NCI-H748 (cell line): Measurements from ENCODE around the gene CHST6.
"Not testable (repeated sequence)": the region's sequence is repeated elsewhere in the genome, so short reads cannot be mapped to it uniquely, and the experiment has no call there.

Experiments used
- DNase-seq: peaks from one replicate; lab custom pipeline; 2025; ENCODE audit not compliant: unreplicated experiment; lab: John Stamatoyannopoulos, UW

Gene CHST6

DNA sequence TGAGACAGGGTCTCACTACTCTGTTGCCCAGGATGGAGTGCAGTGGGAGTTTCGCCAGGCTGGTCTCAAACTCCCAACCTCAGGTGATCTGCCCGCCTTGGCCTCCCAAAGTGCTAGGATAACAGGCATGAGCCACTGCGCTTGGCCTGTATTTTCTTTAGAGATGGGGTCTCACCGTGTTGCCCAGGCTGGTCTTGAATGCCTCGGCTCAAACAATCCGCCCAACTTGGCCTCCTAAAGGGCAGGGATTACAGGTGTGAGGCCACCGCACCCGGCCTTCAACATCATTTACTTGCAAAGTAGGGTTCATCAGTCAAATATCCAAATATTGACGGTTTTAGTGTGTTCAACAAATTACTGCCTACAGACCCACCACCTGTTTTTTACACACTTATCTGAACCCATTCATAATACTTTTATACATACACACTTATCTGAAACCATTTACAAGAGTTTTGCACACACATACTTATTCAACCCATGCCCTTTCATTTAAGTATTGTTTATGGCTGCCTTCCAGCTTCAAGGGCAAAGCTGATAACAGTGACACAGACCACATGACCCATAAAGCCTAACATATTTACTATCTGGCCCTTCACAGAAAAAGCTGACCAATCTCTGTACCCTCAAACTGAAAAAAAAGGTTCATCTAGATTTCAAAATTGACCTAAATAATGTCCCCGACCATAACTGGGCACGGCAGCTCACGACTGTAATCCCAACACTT is 42.6 kb downstream of the CHST6 start:
- no peak for DNase-seq

GRCh38 chr16:75446416-75446815 is 48.8 kb downstream of the CHST6 start:
- no peak for DNase-seq

DNA sequence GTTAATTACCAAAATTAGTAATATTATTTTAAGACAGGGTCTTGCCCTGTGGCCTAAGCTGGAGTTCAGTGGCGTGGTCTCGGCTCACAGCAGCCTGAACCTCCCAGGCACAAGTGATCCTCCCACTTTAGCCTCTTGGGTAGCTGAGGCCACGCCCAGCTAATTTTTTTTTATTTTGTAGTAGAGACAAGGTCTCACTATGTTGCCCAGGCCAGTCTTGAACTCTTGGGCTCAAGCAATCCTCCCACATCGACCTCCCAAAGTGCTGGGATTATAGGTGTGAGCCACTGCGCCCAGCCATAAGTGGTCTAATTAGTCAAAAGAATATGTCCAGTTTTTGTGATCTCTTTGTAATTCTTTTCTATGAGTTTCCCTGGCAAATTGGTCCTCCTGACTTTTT is 49.9 kb downstream of the CHST6 start:
- no peak for DNase-seq

- no peak for DNase-seq
These were observed 51.9 kb downstream of the CHST6 start for GRCh38 chr16:75443298-75443697.

DNA sequence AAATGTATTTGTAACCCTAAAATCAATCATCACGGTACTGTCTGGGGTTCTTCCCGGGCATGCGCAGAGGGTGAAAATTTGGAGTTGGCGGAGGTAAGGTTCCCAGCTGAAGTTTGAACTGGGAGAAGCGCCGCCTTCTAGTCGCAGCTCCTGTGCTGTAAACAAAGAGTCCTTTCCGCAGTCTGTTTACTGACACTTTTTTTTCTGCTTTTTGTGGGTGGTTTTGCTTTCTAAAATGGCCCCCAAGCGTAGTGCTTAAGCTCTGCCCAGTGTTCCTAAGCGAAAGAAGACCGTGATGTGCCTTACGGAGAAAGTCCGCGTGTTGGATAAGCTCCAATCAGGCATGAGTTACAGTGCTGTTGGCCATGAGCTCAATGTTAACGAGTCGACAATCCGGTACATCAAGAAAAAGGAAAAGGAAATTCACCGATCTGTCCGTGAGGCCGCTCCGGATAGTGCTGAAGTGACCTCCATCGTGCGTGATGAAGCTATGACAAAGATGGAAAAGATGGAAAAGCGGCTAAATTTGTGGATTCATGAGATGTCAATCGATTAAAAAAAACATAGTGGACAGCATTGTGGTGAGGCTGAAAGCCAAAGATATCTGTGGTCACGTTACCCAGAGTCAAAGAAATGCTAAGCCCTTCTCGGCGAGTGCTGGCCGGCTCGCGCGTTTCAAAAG is 61.4 kb downstream of the CHST6 start:
- peak; percentile 90 for DNase-seq

DNA sequence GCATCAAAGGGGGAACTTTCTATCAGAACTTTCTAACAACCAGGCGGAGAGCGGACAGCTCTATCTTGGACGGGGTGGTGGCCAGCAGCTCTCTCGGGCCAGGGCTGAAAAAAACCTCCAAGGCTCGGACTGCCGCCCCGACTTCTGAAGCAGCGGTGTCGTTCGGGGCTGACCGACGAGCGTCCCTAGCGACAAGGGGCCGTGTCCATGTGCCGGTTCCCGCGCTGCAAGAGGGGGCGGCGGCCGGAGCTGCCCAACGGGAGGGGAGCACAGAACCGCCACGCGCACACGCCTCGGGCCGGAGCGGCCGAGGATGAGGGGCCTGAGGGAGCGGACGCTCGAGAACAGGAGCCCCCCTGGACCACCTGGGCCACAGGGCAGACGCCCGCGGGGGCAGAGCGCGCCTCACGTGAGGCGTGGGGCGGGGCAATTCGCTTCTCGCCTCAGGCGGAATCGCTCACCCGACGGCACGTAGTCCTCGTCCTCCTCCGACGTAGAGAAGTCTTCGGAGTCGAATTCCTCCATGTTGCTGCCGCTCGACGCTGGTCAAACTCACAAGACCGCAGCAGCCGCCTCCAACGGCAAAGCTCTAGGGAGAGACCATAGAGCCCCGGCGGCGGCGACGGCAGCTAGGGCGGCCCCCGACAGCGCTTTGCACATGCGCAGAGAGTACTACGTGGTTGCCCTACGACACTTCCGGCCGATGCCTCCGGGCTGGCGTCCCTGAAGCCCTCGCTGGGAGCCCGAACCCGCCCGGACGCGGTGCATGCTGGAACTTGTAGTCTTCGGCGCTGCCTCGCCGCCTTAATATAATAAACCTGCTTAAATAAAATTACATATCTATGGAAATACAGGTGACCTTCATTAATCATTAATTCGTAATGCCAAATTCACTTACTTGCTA is 62.2 kb downstream of the CHST6 start, which contains the start of gene CFDP1:
TSS of gene CFDP1 (minus strand) at position 676 of the 904 bp plus-strand sequence. CDS start at position 525, 151 bp downstream.
- DNase-seq = peak; percentile 92

- no peak for DNase-seq
These were observed 65.4 kb downstream of the CHST6 start for GRCh38 chr16:75429621-75430403.

DNA sequence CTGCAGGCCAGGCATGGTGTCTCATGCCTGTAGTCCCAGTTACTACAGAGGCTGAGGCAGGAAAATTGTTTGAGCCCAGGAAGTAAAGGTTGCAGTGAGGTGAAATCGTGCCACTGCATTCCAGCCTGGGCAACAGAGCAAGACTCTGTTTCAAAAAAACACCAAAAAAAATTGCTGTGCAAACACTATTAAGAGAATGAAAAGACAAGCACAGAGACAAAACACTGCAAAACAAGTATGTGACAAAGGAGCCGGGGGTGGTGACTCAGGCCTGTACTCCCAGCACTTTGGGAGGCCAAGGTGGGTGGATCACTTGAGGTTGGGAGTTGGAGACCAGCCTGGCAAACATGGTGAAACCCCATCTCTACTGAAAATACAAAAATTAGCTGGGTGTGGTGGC is 68.7 kb downstream of the CHST6 start:
- DNase-seq = not testable (repeated sequence)

DNA sequence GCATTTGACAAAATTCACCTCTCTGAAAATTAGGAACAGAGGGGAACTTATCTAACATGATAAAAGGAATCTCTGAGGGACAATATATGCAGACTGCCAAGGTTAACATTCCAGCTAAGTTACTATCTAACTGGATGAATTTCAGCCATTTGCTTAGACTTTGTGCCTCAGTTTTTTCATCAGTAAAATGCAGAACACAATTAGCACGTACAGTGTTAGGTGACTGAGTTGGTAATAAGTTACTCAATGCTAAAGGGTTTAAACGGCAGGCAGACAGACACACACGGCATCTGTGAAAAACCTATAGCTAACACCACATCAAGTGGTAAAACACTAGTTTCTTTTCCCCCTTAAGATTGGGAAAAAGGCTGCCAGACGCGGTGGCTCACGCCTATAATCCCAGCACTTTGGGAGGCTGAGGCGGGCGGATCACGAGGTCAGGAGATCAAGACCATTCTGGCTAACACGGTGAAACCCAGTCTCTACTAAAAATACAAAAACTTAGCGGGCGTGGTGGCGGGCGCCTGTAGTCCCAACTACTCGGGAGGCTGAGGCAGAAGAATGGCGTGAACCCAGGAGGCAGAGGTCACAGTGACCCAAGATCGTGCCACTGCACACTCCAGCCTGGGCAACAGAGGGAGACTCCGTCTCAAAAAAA is 71.0 kb downstream of the CHST6 start:
- not testable (repeated sequence) for DNase-seq

GRCh38 chr16:75423723-75424104 is 71.5 kb downstream of the CHST6 start:
- DNase-seq = no peak
